ENCODE results near the gene HABP4.

Gene HABP4

DNA sequence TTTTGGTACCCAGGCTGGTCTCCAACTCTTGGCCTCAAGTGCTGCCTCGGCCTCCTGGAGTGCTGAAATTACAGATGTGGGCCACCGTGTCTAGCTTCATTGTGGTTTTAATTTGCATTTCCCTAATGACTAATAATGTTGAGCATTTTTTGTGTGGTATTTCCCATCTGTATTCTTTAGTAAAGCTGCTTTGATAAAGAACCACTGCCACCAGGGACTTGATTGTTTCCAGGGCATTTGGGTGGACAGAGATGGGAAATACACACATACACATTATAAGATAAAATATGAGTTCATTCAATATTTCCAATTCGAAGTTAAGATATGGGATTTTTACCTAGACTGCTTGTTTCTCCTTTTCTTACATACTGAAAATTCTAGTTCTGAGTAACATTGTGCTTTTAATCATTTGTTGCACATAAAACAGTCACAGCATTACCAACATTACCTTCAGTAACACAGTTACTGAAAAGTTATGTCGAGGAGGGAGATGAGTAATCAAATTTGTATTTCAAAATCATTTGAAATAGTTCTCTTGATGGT lies 28.9 kb downstream of the HABP4 start:
- DNase-seq (ENCODE audit: low spot score), result no peak

DNA sequence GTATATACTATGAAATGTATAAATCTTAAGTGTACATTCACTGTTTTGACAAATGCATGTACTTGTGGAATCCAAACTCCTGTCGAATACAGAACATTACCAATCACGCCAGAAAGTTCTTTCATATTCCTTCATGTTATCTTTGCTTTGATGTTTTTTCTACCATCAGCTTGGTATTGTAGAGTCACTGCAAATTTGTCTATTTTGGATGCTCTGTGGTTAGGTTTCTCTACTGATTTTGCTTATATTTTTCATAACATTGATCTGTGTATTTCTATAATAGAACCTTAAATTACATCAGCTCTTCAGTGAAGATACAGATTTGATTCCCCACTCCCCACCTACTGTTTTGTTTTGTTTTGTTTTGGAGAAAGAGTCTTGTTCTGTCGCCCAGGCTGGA lies 30.8 kb downstream of the HABP4 start:
- no peak for DNase-seq (ENCODE audit: low spot score)

- no peak for DNase-seq (ENCODE audit: low spot score)
Measured at GRCh38 chr9:96482476-96482875, 32.5 kb downstream of the HABP4 start.

DNA sequence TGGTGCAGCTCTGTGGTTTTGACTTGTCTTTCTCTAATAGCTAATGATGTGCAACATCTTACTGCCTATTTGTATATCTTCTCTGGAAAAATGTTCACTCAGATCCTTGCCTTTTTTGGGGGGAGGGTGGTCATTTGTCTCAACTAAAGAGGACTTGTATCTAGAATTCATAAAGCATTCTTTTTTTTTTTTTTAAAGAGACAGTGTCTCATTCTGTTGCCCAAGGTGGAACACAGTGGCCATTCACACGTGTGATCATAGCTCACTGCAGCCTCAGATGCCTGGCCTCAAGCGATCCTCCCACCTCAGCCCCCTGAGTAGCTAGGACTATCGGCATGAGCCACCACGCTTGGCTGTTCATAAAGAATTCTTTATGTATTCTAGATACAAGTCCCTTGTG lies 33.2 kb downstream of the HABP4 start:
- DNase-seq (ENCODE audit: low spot score), result no peak

- no peak for DNase-seq (ENCODE audit: low spot score)
Measured at GRCh38 chr9:96483733-96484390, 33.9 kb downstream of the HABP4 start.

GRCh38 chr9:96484521-96484931 lies 34.6 kb downstream of the HABP4 start:
- DNase-seq (ENCODE audit: low spot score), result no peak

DNA sequence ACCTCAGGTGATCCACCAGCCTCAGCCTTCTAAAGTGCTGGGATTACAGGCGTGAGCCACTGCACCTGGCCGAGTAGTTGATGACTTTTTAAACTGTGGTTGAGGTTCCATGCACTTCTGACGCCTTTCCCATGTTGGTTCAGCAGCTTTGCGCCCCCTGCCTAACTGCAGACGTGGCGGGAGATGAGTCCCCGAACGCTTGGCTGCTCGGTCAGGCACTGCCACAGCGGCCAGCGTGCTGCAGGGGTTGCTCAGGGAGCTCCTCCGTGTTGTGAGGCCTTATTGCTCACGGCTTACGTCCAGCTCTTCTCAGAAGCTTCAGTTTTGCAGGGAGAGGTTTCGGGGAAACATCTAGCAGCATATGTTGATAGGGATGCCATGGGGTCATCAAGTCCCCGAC lies 35.3 kb downstream of the HABP4 start:
- DNase-seq (ENCODE audit: low spot score), result no peak

DNA sequence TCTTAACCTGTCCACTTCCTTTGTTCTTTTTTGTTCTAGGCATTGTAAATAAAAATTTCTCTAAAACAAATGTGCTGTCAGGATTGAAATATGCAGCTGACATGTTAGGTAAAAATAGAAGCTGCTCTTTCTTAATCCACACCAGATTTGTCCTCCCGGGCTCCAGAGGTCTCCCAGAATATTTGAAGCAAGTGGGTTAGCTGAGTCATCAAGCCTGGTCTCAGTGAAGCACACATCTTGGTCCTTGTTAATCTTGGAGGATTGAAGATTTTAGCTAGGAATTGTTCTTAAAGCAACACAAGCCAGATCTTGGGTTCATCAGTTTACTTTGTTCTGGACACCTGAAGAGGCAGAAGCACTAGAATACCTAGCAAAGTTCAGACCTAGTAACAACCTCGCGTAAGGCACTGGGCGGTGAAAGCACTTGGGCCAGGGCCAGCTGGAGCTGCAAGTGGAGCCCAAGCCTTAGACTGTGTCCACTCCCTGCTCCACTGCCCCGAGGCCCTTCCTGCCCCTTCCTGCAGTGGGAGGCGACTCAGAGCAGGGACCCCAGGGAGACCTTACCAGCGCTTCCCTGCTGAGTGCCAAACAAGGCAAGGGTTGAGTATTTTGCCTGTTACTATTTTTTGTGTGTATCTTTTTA lies 36.5 kb downstream of the HABP4 start:
- no peak for DNase-seq (ENCODE audit: low spot score)

- DNase-seq (ENCODE audit: low spot score), result no peak
Measured at GRCh38 chr9:96487029-96487396, 37.0 kb downstream of the HABP4 start.

DNA sequence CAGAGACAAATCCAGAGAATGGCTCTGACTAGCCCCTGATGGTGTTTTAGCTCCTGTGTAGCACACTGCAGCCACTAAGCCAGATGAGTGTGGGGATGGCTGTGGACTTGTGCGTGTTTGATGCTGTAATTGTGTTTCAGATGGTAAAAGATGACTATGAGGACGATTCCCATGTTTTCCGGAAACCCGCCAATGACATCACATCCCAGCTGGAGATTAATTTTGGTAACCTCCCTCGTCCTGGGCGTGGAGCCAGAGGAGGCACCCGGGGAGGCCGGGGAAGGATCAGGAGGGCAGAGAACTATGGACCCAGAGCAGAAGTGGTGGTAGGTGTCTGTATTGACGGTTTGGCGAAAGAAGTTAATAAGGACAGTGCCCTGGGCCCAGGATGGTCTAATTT lies 38.0 kb downstream of the HABP4 start:
- no peak for DNase-seq (ENCODE audit: low spot score)

GRCh38 chr9:96489482-96489979 lies 39.6 kb downstream of the HABP4 start:
- DNase-seq (ENCODE audit: low spot score), result no peak

- no peak for DNase-seq (ENCODE audit: low spot score)
Measured at GRCh38 chr9:96490534-96491078, 40.6 kb downstream of the HABP4 start.

GRCh38 chr9:96491079-96491879 lies 41.3 kb downstream of the HABP4 start:
- DNase-seq (ENCODE audit: low spot score), result no peak

GRCh38 chr9:96491880-96492525 lies 42.0 kb downstream of the HABP4 start:
- DNase-seq (ENCODE audit: low spot score), result no peak

DNA sequence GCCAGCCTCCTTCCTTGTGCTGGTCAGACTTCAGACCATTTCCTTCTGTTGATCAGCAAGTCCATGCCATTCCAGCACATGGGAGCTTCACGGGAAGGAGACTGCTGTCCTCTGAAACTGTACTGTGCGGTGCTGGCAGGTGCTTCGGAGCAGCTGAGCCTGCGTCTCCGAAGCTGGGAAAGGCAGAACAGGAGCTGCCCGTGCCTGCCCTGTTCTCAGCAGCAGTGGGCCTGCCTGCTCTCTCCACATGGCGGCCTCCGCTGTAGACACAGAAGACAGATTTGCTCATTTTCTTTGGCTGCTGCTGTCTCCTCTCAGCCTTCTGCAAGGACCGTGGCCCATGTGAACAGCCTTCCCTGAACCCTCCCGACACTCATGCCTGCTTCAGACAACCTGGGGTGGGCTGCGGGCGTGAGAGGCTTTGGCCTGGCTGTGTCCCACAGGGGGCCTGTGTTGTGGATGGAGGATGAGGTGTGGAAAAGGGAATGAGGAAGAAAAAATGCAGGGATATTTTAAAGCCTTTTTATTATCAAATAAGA lies 43.1 kb downstream of the HABP4 start:
- DNase-seq (ENCODE audit: low spot score), result no peak

GRCh38 chr9:96493757-96494156 lies 43.8 kb downstream of the HABP4 start:
- DNase-seq (ENCODE audit: low spot score), result no peak

- DNase-seq (ENCODE audit: low spot score), result no peak
Measured at GRCh38 chr9:96494215-96494800, 44.3 kb downstream of the HABP4 start.

GRCh38 chr9:96495341-96495740 lies 45.4 kb downstream of the HABP4 start:
- no peak for DNase-seq (ENCODE audit: low spot score)

DNA sequence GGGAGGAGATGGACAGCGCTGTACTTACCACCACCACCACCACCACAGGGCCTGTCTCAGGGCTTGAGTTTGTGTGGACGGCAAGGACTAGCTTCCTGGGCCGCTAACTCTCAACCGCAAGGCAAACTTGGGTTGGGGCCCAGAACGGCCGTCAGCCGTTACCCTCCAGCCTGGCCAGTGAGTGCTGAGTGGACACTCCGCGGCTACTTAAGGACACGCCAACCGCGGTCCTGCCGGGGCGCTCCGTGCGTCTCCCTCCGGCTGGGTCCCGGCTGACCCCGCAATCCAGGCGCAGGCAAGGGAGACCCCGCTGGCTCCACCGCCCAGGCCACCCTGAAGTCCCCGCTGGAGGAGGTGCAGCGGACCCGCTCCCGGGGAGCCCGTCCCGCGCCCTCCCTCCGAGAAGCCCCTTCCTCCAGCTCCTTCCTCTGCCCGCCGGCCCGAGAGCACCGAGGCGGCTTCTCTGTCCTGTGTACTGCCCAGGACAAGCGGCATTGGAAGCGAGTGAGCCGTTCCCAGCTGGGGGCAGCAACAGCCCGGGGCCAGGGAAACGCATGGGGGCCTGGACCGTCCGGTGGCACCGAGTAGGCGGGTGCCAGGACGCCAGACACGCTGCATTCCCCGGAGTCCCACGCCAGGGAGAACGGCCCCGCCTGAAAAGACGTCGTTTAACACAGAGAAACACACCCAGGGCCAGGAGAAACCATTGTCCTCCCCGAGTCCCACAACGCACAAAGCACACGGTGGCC lies 46.6 kb downstream of the HABP4 start:
- no peak for DNase-seq (ENCODE audit: low spot score)

GRCh38 chr9:96497117-96497399 lies 47.1 kb downstream of the HABP4 start:
- DNase-seq (ENCODE audit: low spot score), result no peak

- DNase-seq (ENCODE audit: low spot score), result no peak
Measured at GRCh38 chr9:96498796-96499195, 48.8 kb downstream of the HABP4 start.

Data from D341Med (cell line).